ENCODE data around the gene VWA5B1.

The VWA5B1 gene

GRCh38 chr1:20291645-20292084 lies 990 bp downstream of the VWA5B1 start:
- no peak for DNase-seq (ENCODE audit: low read depth in 2 of 2)
- no peak overlapping the region for H3K4me3 ChIP-seq (replicated peaks in 1 of 2; ENCODE audit: low read depth in 2 of 2, low read length in 2 of 2)
- TF ChIP-seq, protein P1, sequence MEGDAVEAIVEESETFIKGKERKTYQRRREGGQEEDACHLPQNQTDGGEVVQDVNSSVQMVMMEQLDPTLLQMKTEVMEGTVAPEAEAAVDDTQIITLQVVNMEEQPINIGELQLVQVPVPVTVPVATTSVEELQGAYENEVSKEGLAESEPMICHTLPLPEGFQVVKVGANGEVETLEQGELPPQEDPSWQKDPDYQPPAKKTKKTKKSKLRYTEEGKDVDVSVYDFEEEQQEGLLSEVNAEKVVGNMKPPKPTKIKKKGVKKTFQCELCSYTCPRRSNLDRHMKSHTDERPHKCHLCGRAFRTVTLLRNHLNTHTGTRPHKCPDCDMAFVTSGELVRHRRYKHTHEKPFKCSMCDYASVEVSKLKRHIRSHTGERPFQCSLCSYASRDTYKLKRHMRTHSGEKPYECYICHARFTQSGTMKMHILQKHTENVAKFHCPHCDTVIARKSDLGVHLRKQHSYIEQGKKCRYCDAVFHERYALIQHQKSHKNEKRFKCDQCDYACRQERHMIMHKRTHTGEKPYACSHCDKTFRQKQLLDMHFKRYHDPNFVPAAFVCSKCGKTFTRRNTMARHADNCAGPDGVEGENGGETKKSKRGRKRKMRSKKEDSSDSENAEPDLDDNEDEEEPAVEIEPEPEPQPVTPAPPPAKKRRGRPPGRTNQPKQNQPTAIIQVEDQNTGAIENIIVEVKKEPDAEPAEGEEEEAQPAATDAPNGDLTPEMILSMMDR (IDR thresholded peaks at IDR 0.05; ENCODE audit: low read depth, low read length) = no peak

DNA sequence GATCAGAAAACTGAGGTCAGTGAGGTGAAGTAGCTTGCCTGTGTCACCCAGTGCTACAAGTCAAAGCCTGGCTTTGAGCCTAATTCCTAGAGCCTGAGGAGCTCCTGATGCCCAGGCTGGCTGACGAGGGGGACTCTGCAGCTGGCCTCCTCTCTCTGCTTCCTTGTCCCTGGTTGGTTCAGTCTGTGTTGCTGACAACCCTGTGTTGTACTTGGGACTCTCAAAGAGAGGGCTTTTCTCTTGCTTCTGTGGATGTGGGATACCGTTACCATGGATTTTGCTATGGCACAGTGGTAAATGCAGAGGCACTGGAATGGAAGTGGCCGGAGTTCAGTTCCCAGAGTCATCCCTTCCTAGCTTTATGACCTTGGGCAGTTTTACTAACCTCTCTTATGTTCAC lies 8.0 kb downstream of the VWA5B1 start:
- H3K4me3 ChIP-seq (replicated peaks in 1 of 2; ENCODE audit: low read depth in 2 of 2, low read length in 2 of 2) = no peak overlapping the region
- TF ChIP-seq, protein P1 (IDR thresholded peaks at IDR 0.05; ENCODE audit: low read depth, low read length) = no peak
- no peak for DNase-seq (ENCODE audit: low read depth in 2 of 2)

DNA sequence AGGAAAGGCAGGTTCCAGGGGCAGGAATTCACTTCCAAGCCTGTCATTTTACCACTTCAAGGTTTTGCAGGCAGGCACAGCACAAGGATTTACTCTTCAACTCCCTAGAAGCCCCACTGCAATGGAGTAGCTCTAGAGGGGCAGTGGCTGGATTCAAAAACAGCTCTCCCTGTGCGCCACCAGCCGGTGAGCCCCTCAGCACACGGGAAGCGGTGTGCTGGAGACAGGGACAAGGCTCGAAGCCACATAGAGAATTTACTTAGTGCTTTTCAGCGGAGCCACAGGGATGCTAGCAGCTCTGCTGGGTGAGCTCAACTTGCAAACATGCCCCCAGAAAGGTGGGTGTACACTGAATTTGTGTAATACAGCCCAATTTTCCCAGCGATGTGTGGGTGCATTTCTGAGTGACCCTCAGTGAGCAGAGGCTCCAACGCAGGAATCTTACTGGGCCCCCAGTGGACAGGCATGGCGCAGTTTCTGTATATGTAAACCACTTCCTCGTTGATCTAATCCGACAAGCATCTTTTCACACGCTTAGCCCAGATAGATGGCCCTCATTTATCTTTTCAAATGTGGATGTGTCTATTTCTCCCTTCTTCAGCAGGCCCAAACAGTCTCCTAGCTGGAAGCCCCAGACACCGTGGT lies 10.9 kb downstream of the VWA5B1 start:
- TF ChIP-seq, protein P1 (IDR thresholded peaks at IDR 0.05; ENCODE audit: low read depth, low read length) = no peak
- no peak overlapping the region for H3K4me3 ChIP-seq (replicated peaks in 1 of 2; ENCODE audit: low read depth in 2 of 2, low read length in 2 of 2)
- DNase-seq (ENCODE audit: low read depth in 2 of 2) = no peak

GRCh38 chr1:20302108-20302471 lies 11.4 kb downstream of the VWA5B1 start:
- TF ChIP-seq, protein P1 (IDR thresholded peaks at IDR 0.05; ENCODE audit: low read depth, low read length) = no peak
- DNase-seq (ENCODE audit: low read depth in 2 of 2) = peak in 1 of 2 donors; percentile 44
- H3K4me3 ChIP-seq (replicated peaks in 1 of 2; ENCODE audit: low read depth in 2 of 2, low read length in 2 of 2) = no peak overlapping the region

DNA sequence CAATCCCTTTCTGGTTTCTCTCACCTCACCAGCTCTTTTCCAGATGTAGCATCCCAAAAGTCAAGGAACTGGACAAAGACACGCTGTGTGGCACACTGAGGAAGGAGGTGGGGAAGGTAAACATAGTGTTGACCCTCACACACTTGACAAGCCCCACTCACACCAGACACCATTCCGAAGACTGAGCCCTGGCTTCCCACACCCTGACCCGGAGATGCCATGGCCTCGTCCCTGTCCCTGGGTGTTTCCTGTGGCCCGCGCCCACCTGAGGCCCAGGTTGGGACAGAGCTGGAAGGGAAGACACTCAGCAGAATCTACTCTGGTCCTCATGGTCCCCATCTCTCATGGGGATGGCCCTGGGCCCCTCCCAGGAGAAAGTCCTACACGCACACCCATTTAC lies 16.4 kb downstream of the VWA5B1 start:
- no peak overlapping the region for H3K4me3 ChIP-seq (replicated peaks in 1 of 2; ENCODE audit: low read depth in 2 of 2, low read length in 2 of 2)
- TF ChIP-seq, protein P1 (IDR thresholded peaks at IDR 0.05; ENCODE audit: low read depth, low read length) = no peak
- DNase-seq (ENCODE audit: low read depth in 2 of 2) = no peak

GRCh38 chr1:20308569-20308968 lies 17.9 kb downstream of the VWA5B1 start:
- no peak overlapping the region for H3K4me3 ChIP-seq (replicated peaks in 1 of 2; ENCODE audit: low read depth in 2 of 2, low read length in 2 of 2)
- no peak for DNase-seq (ENCODE audit: low read depth in 2 of 2)
- TF ChIP-seq, protein P1 (IDR thresholded peaks at IDR 0.05; ENCODE audit: low read depth, low read length) = no peak

DNA sequence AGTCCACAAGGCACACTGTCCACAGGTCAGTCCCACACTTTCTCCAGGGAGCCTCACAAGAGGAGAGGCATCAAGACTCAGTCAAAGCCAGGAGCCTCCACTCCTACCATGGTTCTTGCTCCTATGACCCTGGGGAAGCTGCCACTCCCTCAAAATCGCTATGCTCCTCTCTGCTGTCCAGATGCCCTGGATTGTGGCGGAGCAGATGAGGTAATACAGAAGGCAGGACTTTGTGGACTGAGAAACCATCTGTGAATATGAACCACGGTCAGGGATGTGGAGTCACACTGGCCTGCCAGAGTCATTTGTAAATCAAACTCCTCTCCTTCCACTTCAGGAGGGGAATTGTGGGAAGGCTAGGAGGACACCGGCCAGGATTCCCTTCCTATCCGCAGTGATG lies 20.6 kb downstream of the VWA5B1 start:
- DNase-seq (ENCODE audit: low read depth in 2 of 2) = no peak
- H3K4me3 ChIP-seq (replicated peaks in 1 of 2; ENCODE audit: low read depth in 2 of 2, low read length in 2 of 2) = no peak overlapping the region
- TF ChIP-seq, protein P1 (IDR thresholded peaks at IDR 0.05; ENCODE audit: low read depth, low read length) = no peak

Measured in cardiac fibroblast (primary cell).